Karpas-422 (cell line): ENCODE data around the gene OR51A4. TPM values are rescaled to one million over a fixed set of nuclear protein-coding genes. Genes with fewer than 3 reads are reported as not detected.

Experiments
- DNase-seq: peaks from one replicate; pipeline ENCODE4 v3.0.0-alpha.2; 2015
- H2AFZ ChIP-seq: fragments of 200-600 bp; sonication (generic); 2 replicates; pipeline ENCODE4 v1.6.1; 2014; ENCODE audit warnings: antibody characterized with exemption, low read length, mixed read lengths
- H3K27ac ChIP-seq: fragments of 200-600 bp; sonication (generic); 2 replicates; pipeline ENCODE4 v1.5.1; 2014; ENCODE audit warnings: mild to moderate bottlenecking, low read length, moderate library complexity
- H3K27me3 ChIP-seq: fragments of 200-600 bp; sonication (generic); 2 replicates; pipeline ENCODE4 v1.6.1; 2014; ENCODE audit warnings: low read length, mixed read lengths
- H3K36me3 ChIP-seq: fragments of 200-600 bp; sonication (generic); 2 replicates; pipeline ENCODE4 v1.6.1; 2014; ENCODE audit warnings: low read length, mixed read lengths; ENCODE audit not compliant: insufficient read depth
- H3K4me1 ChIP-seq: fragments of 200-600 bp; sonication (generic); 2 replicates; pipeline ENCODE4 v1.6.1; 2014; ENCODE audit warnings: mild to moderate bottlenecking, low read length, mixed read lengths
- H3K4me2 ChIP-seq: fragments of 200-600 bp; sonication (generic); 2 replicates; pipeline ENCODE4 v1.6.1; 2014; ENCODE audit warnings: low read length, low read depth, mild to moderate bottlenecking; ENCODE audit not compliant: poor library complexity, severe bottlenecking
- H3K4me3 ChIP-seq: fragments of 200-600 bp; sonication (generic); 2 replicates; pipeline ENCODE4 v1.5.1; 2014; ENCODE audit warnings: mild to moderate bottlenecking, antibody characterized with exemption, low read length, mixed read lengths
- H3K79me2 ChIP-seq: fragments of 200-600 bp; sonication (generic); 2 replicates; pipeline ENCODE4 v1.6.1; 2014; ENCODE audit warnings: mild to moderate bottlenecking, low read length, mixed read lengths
- H3K9ac ChIP-seq: fragments of 200-600 bp; sonication (generic); 2 replicates; pipeline ENCODE4 v1.6.0; 2014; ENCODE audit warnings: low read length
- H3K9me2 ChIP-seq: fragments of 200-600 bp; sonication (generic), shearing (Covaris generic); replicated peaks from 2 replicates; pipeline ENCODE4 v1.6.0; 2014; ENCODE audit warnings: mild to moderate bottlenecking, low read length, moderate library complexity; ENCODE audit not compliant: insufficient read depth
- H3K9me3 ChIP-seq: fragments of 300-700, 200-600 bp; sonication (generic); 2 replicates; pipeline ENCODE4 v1.6.1; 2014; ENCODE audit warnings: low read length, mixed read lengths
- H4K20me1 ChIP-seq: fragments of 200-600 bp; sonication (generic); 2 replicates; pipeline ENCODE4 v1.6.1; 2014; ENCODE audit warnings: mild to moderate bottlenecking, antibody characterized with exemption, low read length, low read depth; ENCODE audit not compliant: insufficient read depth
- total RNA-seq: library from RNA; depleted of rRNA; stranded (reverse); fragments of >200 nt; shearing (Covaris generic); gene quantifications from 2 replicates; pipeline ENCODE4 v1.2.3, GENCODE V29; 2014; ENCODE audit warnings: low replicate concordance; rRNA removed

OR51A4 gene
- total RNA-seq, 1 experiment from 2014 or later = not detected

GRCh38 chr11:4919250-4919649 is 28.2 kb downstream of the OR51A4 start, which contains the start of gene OR51G2:
Gene OR51G2 (minus strand): TSS chr11:4919350. CDS start chr11:4915663, 3,687 bp downstream.
- Histone ChIP-seq H3K9me2 (no peaks in the 10 kb centered on the region; the same call in 1 of the 2 replicates), H3K36me3 (no peaks in the 10 kb centered on the region), H3K4me1 (no peaks in the 10 kb centered on the region), H3K9me3 (no peaks in the 10 kb centered on the region), H3K27me3 (no peaks in the 10 kb centered on the region), H4K20me1 (no peaks in the 10 kb centered on the region), H3K27ac (no peak within 1 kb of the TSS), H3K79me2 (no peaks in the 10 kb centered on the region), H3K4me3 (no peak within 1 kb of the TSS), H3K9ac (no peak within 1 kb of the TSS), H3K4me2 (no peak within 1 kb of the TSS), H2AFZ (no peak within 1 kb of the TSS)
- DNase-seq = no peak

DNA sequence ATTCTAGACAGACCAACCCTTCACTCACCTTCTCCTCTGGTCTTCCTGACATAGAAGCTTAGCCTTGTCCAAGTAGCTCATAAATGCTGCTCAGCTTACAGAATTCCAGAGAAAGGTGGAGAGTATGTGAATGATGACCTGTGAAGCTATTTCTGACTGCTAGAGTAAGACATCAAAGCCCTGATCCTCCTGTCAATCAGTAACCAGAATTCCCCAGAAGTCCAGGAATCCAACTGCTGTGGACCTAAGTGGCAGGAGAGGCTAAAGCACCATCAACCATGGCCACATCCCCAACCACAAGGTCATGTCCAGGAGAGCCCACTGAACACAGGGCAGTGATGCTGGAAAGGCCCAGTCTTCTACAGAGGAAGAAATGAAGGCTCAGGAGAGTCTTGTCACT is 30.8 kb downstream of the OR51A4 start:
- Histone ChIP-seq H3K9me3 (no peaks in the 10 kb centered on the region), H3K27me3 (no peaks in the 10 kb centered on the region), H3K27ac (no peak overlapping the region), H3K4me1 (no peaks in the 10 kb centered on the region), H3K9me2 (no peaks in the 10 kb centered on the region; the same call in 1 of the 2 replicates), H3K79me2 (no peaks in the 10 kb centered on the region), H3K4me3 (no peak overlapping the region), H2AFZ (no peak overlapping the region), H3K36me3 (no peaks in the 10 kb centered on the region), H3K9ac (no peak overlapping the region), H4K20me1 (no peaks in the 10 kb centered on the region), H3K4me2 (no peak overlapping the region)
- DNase-seq = no peak

DNA sequence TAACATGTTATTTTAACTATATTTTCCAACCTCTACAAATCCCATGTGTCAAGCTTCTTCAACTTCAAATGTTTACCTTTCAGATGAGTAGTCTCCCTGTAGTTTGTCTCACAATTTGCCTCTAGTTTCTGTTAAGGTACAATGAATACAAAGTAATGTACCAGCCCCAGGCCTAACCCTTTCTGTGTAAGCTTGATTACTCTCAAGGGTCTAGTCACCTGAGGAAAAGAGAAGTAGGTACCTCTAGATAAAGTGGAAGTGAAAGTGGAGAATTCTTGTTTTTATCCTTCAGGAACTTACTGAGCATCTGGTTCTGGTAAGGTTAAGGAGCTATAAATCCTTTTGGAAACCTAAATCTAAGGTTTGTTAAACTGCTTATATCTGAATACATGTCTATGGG is 43.9 kb downstream of the OR51A4 start, which contains the start of gene OR51A7:
Gene OR51A7 (plus strand): TSS at position 300 of the 400 bp plus-strand sequence. CDS start 3,587 bp downstream, outside the sequence.
- no peaks in the 10 kb centered on the region for H3K9me3 ChIP-seq
- H2AFZ ChIP-seq = no peak within 1 kb of the TSS
- H3K9ac ChIP-seq = no peak within 1 kb of the TSS
- H4K20me1 ChIP-seq = no peaks in the 10 kb centered on the region
- H3K4me1 ChIP-seq = peaks cover 8% of the 10 kb centered on the region
- H3K4me3 ChIP-seq = no peak within 1 kb of the TSS
- H3K79me2 ChIP-seq = no peaks in the 10 kb centered on the region
- H3K4me2 ChIP-seq = no peak within 1 kb of the TSS
- DNase-seq = peak; percentile 68
- H3K9me2 ChIP-seq = no peaks in the 10 kb centered on the region
- H3K27me3 ChIP-seq = no peaks in the 10 kb centered on the region
- H3K36me3 ChIP-seq = no peaks in the 10 kb centered on the region
- no peak within 1 kb of the TSS for H3K27ac ChIP-seq

Other genes with a start within 250 kb of the OR51A4 start
- not detected in 2 replicates for gene OR51E2, start 249.8 kb downstream of the OR51A4 start, total RNA-seq
- not detected in 2 replicates for gene MMP26, start 242.8 kb downstream of the OR51A4 start, total RNA-seq
- gene OR51F1, start 177.7 kb downstream of the OR51A4 start, total RNA-seq = not detected in 2 replicates
- gene OR52R1, start 143.2 kb downstream of the OR51A4 start, total RNA-seq = not detected in 2 replicates
- gene OR51F2, start 126.3 kb downstream of the OR51A4 start, total RNA-seq = not detected in 2 replicates
- not detected in 2 replicates for gene OR51S1, start 98.4 kb downstream of the OR51A4 start, total RNA-seq
- not detected in 2 replicates for gene OR51T1, start 65.7 kb downstream of the OR51A4 start, total RNA-seq
- not detected in 2 replicates for gene OR51A7, start 43.8 kb downstream of the OR51A4 start, total RNA-seq
- not detected in 2 replicates for gene OR51G2, start 28.3 kb downstream of the OR51A4 start, total RNA-seq
- not detected in 2 replicates for gene OR51G1, start 23.3 kb downstream of the OR51A4 start, total RNA-seq
- gene OR51A2, start 8.1 kb upstream of the OR51A4 start, total RNA-seq = not detected in 2 replicates
- not detected in 2 replicates for gene OR51L1, start 47.2 kb upstream of the OR51A4 start, total RNA-seq
- gene OR52J3, start 98.9 kb upstream of the OR51A4 start, total RNA-seq = not detected in 2 replicates
- not detected in 2 replicates for gene OR52E2, start 112.0 kb upstream of the OR51A4 start, total RNA-seq
- not detected in 2 replicates for gene OR52E1, start 122.0 kb upstream of the OR51A4 start, total RNA-seq
- gene OR52A5, start 190.8 kb upstream of the OR51A4 start, total RNA-seq = not detected in 2 replicates
- gene OR52A1, start 207.2 kb upstream of the OR51A4 start, total RNA-seq = not detected in 2 replicates